Lung (tissue), 12 donors: ENCODE data around the gene UGGT1. TPM values are rescaled to one million over a fixed set of nuclear protein-coding genes. Genes with fewer than 3 reads are reported as not detected.
"Not testable (repeated sequence)": the region's sequence is repeated elsewhere in the genome, so short reads cannot be mapped to it uniquely, and the experiment has no call there.

Source experiments
- ATAC-seq: fragments of 200-7000 bp; cut with Tn5 transposase; one replicate; pipeline ENCODE4 v1.9.1; 2020; ENCODE audit warnings: moderate number of reproducible peaks; ENCODE audit not compliant: insufficient read depth, low FRiP score
- DNase-seq, 3 donors: peaks; one replicate each; pipeline ENCODE4 v3.0.0-alpha.2; 2013 to 2017
- H3K27ac ChIP-seq, 2 donors: one replicate each; pipeline ENCODE4 v1.5.1; 2013; ENCODE audit warnings: mild to moderate bottlenecking in 2 of 2, moderate library complexity in 2 of 2, control low read depth in 1 of 2, inconsistent platforms in 1 of 2, low read depth in 1 of 2, low read length in 1 of 2
- H3K27me3 ChIP-seq, 3 donors: one replicate each; pipeline ENCODE4 v1.5.1; 2013; ENCODE audit warnings: low read length in 2 of 3; ENCODE audit not compliant: control insufficient read depth in 3 of 3, insufficient read depth in 3 of 3
- H3K36me3 ChIP-seq, 4 donors: one replicate each; pipeline ENCODE4 v1.5.1; 2013; ENCODE audit warnings: low read length in 4 of 4, mild to moderate bottlenecking in 1 of 4, moderate library complexity in 1 of 4; ENCODE audit not compliant: control insufficient read depth in 4 of 4, insufficient read depth in 4 of 4
- H3K4me1 ChIP-seq, 5 donors: one replicate each; pipeline ENCODE4 v1.5.1; 2013; ENCODE audit warnings: low read length in 5 of 5, mild to moderate bottlenecking in 2 of 5, moderate library complexity in 1 of 5; ENCODE audit not compliant: control insufficient read depth in 5 of 5, insufficient read depth in 5 of 5
- H3K4me3 ChIP-seq: one replicate; pipeline ENCODE4 v1.5.1; 2013; ENCODE audit warnings: mild to moderate bottlenecking, control low read depth, moderate library complexity
- H3K9ac ChIP-seq, 2 donors: one replicate each; pipeline ENCODE4 v1.5.1; 2013; ENCODE audit warnings: low read length in 2 of 2, control low read depth in 1 of 2; ENCODE audit not compliant: insufficient read depth in 1 of 2
- H3K9me3 ChIP-seq, 4 donors: one replicate each; pipeline ENCODE4 v1.5.1; 2013; ENCODE audit warnings: low read length in 3 of 4, mild to moderate bottlenecking in 1 of 4, moderate library complexity in 1 of 4; ENCODE audit not compliant: control insufficient read depth in 4 of 4, insufficient read depth in 3 of 4
- CTCF ChIP-seq: IDR thresholded peaks from 2 replicates; pipeline ENCODE4 v1.5.1; 2012; ENCODE audit warnings: mild to moderate bottlenecking; ENCODE audit errors: control extremely low read depth, extremely low read depth
- WGBS, 2 donors: extraction: QIAGEN DNeasy Blood & Tissue Kit; methylation state at CpG; one replicate each; pipeline ENCODE4 v1.1.7; 2013; 5-methylcytosine and 5-hydroxymethylcytosine counted together
- polyA plus RNA-seq, 2 donors: library from polyadenylated mRNA; stranded (reverse); fragments of 200-250 nt; gene quantifications; one replicate each; pipeline ENCODE4 v1.2.1, GENCODE V29; 2013
- total RNA-seq, 2 donors: library from RNA; depleted of rRNA in 1 of 2; stranded (reverse); fragments of >200 nt in 1 of 2; gene quantifications; one replicate each; pipeline ENCODE4 v1.2.1, GENCODE V29; 2014 to 2021
- donor health status: control.
- donor health status: control.
- donor health status: Bipolar disorder and iron deficiency.
- donor health status: healthy.
- donor health status: DM: yes; HTN: yes; CAD: no.

Gene UGGT1
- total and polyA plus RNA-seq, 4 donors: 9.4 to 57.7 (median 32.8) TPM

GRCh38 chr2:128208023-128208422, 117.0 kb downstream of the UGGT1 start:
- ATAC-seq: no peak
- 96 to 97% methylated on average over 23 of the region's 23 CpGs for WGBS, 2 donors

GRCh38 chr2:128208631-128209324, 117.8 kb downstream of the UGGT1 start:
- H3K9me3 ChIP-seq: peaks cover 0 to 12% (median 0%) of the 10 kb centered on the region in 4 donors
- WGBS, 2 donors: 95 to 96% methylated on average over 18 to 22 of the region's 22 CpGs
- H3K27me3 ChIP-seq, H3K27ac ChIP-seq, H3K4me1 ChIP-seq, H3K9ac ChIP-seq, H3K36me3 ChIP-seq, H3K4me3 ChIP-seq, ATAC-seq, DNase-seq: not testable (repeated sequence)

More at GRCh38 chr2:128208023-128208422, 117.0 kb downstream of the UGGT1 start:
- H3K27me3 ChIP-seq: no peaks in the 10 kb centered on the region
- H3K4me1 ChIP-seq: no peaks in the 10 kb centered on the region
- no peaks in the 10 kb centered on the region for H3K36me3 ChIP-seq
- H3K4me3 ChIP-seq: no peak overlapping the region
- TF ChIP-seq CTCF: no peak
- H3K9ac ChIP-seq: no peak overlapping the region
- H3K9me3 ChIP-seq: peaks cover 0 to 12% (median 0%) of the 10 kb centered on the region in 4 donors
- DNase-seq: no peak
- no peak overlapping the region for H3K27ac ChIP-seq

- H3K4me3 ChIP-seq: no peak overlapping the region
- DNase-seq (no peak), ATAC-seq (no peak)
- TF ChIP-seq CTCF: no peak
- 90 to 91% methylated on average over 14 of the region's 14 CpGs for WGBS, 2 donors
- H3K27me3 ChIP-seq: no peaks in the 10 kb centered on the region
- no peaks in the 10 kb centered on the region for H3K4me1 ChIP-seq
- H3K9ac ChIP-seq: no peak overlapping the region
- no peak overlapping the region for H3K27ac ChIP-seq
- peaks cover 0 to 2% (median 0%) of the 10 kb centered on the region in 4 donors for H3K9me3 ChIP-seq
- no peaks in the 10 kb centered on the region for H3K36me3 ChIP-seq
Observed at GRCh38 chr2:128214251-128214650, 123.3 kb downstream of the UGGT1 start.

- ATAC-seq: no peak
- 84 to 91% methylated on average over 14 of the region's 14 CpGs for WGBS, 2 donors
- H3K4me1 ChIP-seq: no peaks in the 10 kb centered on the region
Observed at GRCh38 chr2:128214866-128215460, 124.0 kb downstream of the UGGT1 start.

More at GRCh38 chr2:128214866-128215460, 124.0 kb downstream of the UGGT1 start:
- Histone ChIP-seq H3K4me3 (no peak overlapping the region), H3K9ac (no peak overlapping the region), H3K36me3 (no peaks in the 10 kb centered on the region), H3K27me3 (peaks cover 0 to under 1% (median 0%) of the 10 kb centered on the region in 3 donors), H3K27ac (no peak overlapping the region), H3K9me3 (peaks cover 0 to 2% (median 0%) of the 10 kb centered on the region in 4 donors)
- no peak for TF ChIP-seq CTCF
- DNase-seq: no peak
